ENCODE measurements around the gene CD2BP2.

CD2BP2 gene

GRCh38 chr16:30355954-30356308 is 823 bp upstream of the CD2BP2 start:
- H3K4ac ChIP-seq (ENCODE audit: low read length) = no peak overlapping the region
- H2BK15ac ChIP-seq (ENCODE audit: low read length) = peak overlapping the region; percentile 93
- WGBS, 2 donors (ENCODE audit: extremely low coverage in 2 of 2, insufficient read length in 2 of 2, insufficient replicate concordance in 1 of 2) = no CpG with 5 or more reads among the region's 7 CpGs
- H3K79me1 ChIP-seq (ENCODE audit: low read depth, low read length) = peaks cover 14% of the 10 kb centered on the region
- H3K18ac ChIP-seq (ENCODE audit: low read length) = peak overlapping the region; percentile 93
- no peaks in the 10 kb centered on the region for H3K27me3 ChIP-seq (ENCODE audit: control insufficient read depth in 3 of 3, insufficient read depth in 3 of 3, low read depth in 1 of 3, low read length in 3 of 3)
- peak overlapping the region; percentile 80 to 86 for H3K4me3 ChIP-seq (ENCODE audit: low read length in 2 of 2)
- H3K4me2 ChIP-seq (ENCODE audit: insufficient read depth, low read length, poor library complexity, severe bottlenecking) = peak overlapping the region; percentile 91
- H4K8ac ChIP-seq (ENCODE audit: low read depth, low read length) = no peak overlapping the region
- H2AFZ ChIP-seq (ENCODE audit: low read length) = peak overlapping the region; percentile 93
- peaks cover 8 to 10% of the 10 kb centered on the region in 2 donors for H3K4me1 ChIP-seq (ENCODE audit: control insufficient read depth in 2 of 2, insufficient read depth in 1 of 2, low read depth in 1 of 2, low read length in 2 of 2)
- H2BK12ac ChIP-seq (ENCODE audit: low read length) = no peak overlapping the region
- peak overlapping the region; percentile 30 for H2BK5ac ChIP-seq (ENCODE audit: low read length)
- no peak overlapping the region for H4K91ac ChIP-seq (ENCODE audit: low read depth, low read length, poor library complexity)
- H3K36me3 ChIP-seq (replicated peaks in 1 of 2; ENCODE audit: control insufficient read depth in 2 of 2, insufficient read depth in 2 of 2, low read length in 2 of 2) = peaks cover 34 to 73% of the 10 kb centered on the region in 2 donors
- DNase-seq (ENCODE audit: low spot score) = no peak
- H2AK5ac ChIP-seq (ENCODE audit: low read depth, low read length) = peak overlapping the region; percentile 96
- H3K9ac ChIP-seq (ENCODE audit: low read depth, low read length, poor library complexity) = peak overlapping the region; percentile 97
- H2BK120ac ChIP-seq (ENCODE audit: low read depth, low read length) = no peak overlapping the region
- peak overlapping the region; percentile 94 for H3K27ac ChIP-seq (replicated peaks; ENCODE audit: low read length)
- no peaks in the 10 kb centered on the region for H3K9me3 ChIP-seq (replicated peaks in 1 of 2; ENCODE audit: control insufficient read depth in 2 of 2, insufficient read depth in 1 of 2, low read depth in 1 of 2, low read length in 2 of 2)
- H3K23ac ChIP-seq (ENCODE audit: low read depth, low read length, poor library complexity) = no peak overlapping the region
- no peak overlapping the region for H3K14ac ChIP-seq (ENCODE audit: low read length)

- Histone ChIP-seq H2AFZ (ENCODE audit: low read length) (peak overlapping the region; percentile 90), H3K4me3 (ENCODE audit: low read length in 2 of 2) (peak overlapping the region; percentile 86 to 97), H3K79me1 (ENCODE audit: low read depth, low read length) (peaks cover 14% of the 10 kb centered on the region), H4K8ac (ENCODE audit: low read depth, low read length) (peak overlapping the region; percentile 72), H2BK5ac (ENCODE audit: low read length) (peak overlapping the region; percentile 62), H3K27me3 (ENCODE audit: control insufficient read depth in 3 of 3, insufficient read depth in 3 of 3, low read depth in 1 of 3, low read length in 3 of 3) (no peaks in the 10 kb centered on the region), H2BK15ac (ENCODE audit: low read length) (no peak overlapping the region), H3K4me2 (ENCODE audit: insufficient read depth, low read length, poor library complexity, severe bottlenecking) (peak overlapping the region; percentile 88), H3K36me3 (replicated peaks in 1 of 2; ENCODE audit: control insufficient read depth in 2 of 2, insufficient read depth in 2 of 2, low read length in 2 of 2) (peaks cover 42 to 71% of the 10 kb centered on the region in 2 donors), H3K4me1 (ENCODE audit: control insufficient read depth in 2 of 2, insufficient read depth in 1 of 2, low read depth in 1 of 2, low read length in 2 of 2) (peaks cover 8 to 10% of the 10 kb centered on the region in 2 donors), H3K4ac (ENCODE audit: low read length) (no peak overlapping the region), H4K91ac (ENCODE audit: low read depth, low read length, poor library complexity) (no peak overlapping the region), H2BK12ac (ENCODE audit: low read length) (no peak overlapping the region), H3K14ac (ENCODE audit: low read length) (peak overlapping the region; percentile 47), H3K27ac (replicated peaks; ENCODE audit: low read length) (peak overlapping the region; percentile 72), H3K18ac (ENCODE audit: low read length) (peak overlapping the region; percentile 98), H3K9me3 (replicated peaks in 1 of 2; ENCODE audit: control insufficient read depth in 2 of 2, insufficient read depth in 1 of 2, low read depth in 1 of 2, low read length in 2 of 2) (no peaks in the 10 kb centered on the region), H2BK120ac (ENCODE audit: low read depth, low read length) (peak overlapping the region; percentile 88), H3K9ac (ENCODE audit: low read depth, low read length, poor library complexity) (peak overlapping the region; percentile 94), H2AK5ac (ENCODE audit: low read depth, low read length) (peak overlapping the region; percentile 66), H3K23ac (ENCODE audit: low read depth, low read length, poor library complexity) (peak overlapping the region; percentile 69)
- WGBS, 2 donors (ENCODE audit: extremely low coverage in 2 of 2, insufficient read length in 2 of 2, insufficient replicate concordance in 1 of 2) = no CpG with 5 or more reads among the region's 36 CpGs
- DNase-seq (ENCODE audit: low spot score) = no peak
Observed at GRCh38 chr16:30354423-30355143, 525 bp downstream of the CD2BP2 start.

DNA sequence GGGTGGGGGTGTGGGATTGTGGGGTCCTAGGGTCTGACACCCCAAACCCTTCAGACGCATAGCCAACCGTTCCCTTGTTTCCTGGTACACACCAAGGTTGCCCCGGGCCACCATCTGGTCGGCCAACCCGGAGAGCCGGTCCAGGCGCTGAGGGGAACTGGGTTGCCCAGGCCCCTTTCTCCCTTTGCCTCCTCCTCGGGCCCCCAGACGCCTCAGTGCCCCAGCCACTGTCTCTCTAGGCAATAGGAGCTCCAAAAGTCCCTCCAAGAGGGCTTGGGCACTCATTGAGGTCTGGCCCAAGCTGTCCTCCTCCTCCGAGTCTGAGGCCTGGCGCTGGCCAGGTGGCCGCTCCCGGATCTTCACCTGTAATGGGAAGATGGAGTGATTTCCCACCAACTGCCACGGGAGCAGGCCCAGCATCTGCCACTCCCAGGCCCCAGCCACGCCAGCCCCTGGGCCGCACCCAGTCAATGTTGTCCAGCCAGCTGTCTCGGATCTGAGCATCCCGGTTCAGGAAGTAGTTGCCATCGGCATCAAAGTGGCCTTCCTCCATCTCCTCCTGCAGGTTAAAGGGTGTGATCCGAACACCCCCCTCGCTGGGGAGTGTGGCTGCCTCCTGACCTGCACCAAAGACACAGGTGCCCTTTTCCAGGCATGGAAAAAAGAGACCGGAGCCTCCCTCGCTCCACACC is 1.5 kb downstream of the CD2BP2 start:
- DNase-seq (ENCODE audit: low spot score) = no peak
- Histone ChIP-seq H4K91ac (ENCODE audit: low read depth, low read length, poor library complexity) (no peak overlapping the region), H2BK120ac (ENCODE audit: low read depth, low read length) (no peak overlapping the region), H4K8ac (ENCODE audit: low read depth, low read length) (no peak overlapping the region), H2AK5ac (ENCODE audit: low read depth, low read length) (peak overlapping the region; percentile 2), H3K4me1 (ENCODE audit: control insufficient read depth in 2 of 2, insufficient read depth in 1 of 2, low read depth in 1 of 2, low read length in 2 of 2) (peaks cover 8 to 10% of the 10 kb centered on the region in 2 donors), H3K23ac (ENCODE audit: low read depth, low read length, poor library complexity) (peak overlapping the region; percentile 47), H2AFZ (ENCODE audit: low read length) (no peak overlapping the region), H3K4me2 (ENCODE audit: insufficient read depth, low read length, poor library complexity, severe bottlenecking) (no peak overlapping the region), H3K18ac (ENCODE audit: low read length) (no peak overlapping the region), H2BK15ac (ENCODE audit: low read length) (no peak overlapping the region), H3K9me3 (replicated peaks in 1 of 2; ENCODE audit: control insufficient read depth in 2 of 2, insufficient read depth in 1 of 2, low read depth in 1 of 2, low read length in 2 of 2) (no peaks in the 10 kb centered on the region), H3K4me3 (ENCODE audit: low read length in 2 of 2) (peak overlapping the region in 1 of 2 donors; percentile 86), H2BK5ac (ENCODE audit: low read length) (no peak overlapping the region), H3K36me3 (replicated peaks in 1 of 2; ENCODE audit: control insufficient read depth in 2 of 2, insufficient read depth in 2 of 2, low read length in 2 of 2) (peaks cover 41 to 61% of the 10 kb centered on the region in 2 donors), H3K27me3 (ENCODE audit: control insufficient read depth in 3 of 3, insufficient read depth in 3 of 3, low read depth in 1 of 3, low read length in 3 of 3) (no peaks in the 10 kb centered on the region), H3K79me1 (ENCODE audit: low read depth, low read length) (peaks cover 14% of the 10 kb centered on the region), H3K14ac (ENCODE audit: low read length) (no peak overlapping the region), H3K27ac (replicated peaks; ENCODE audit: low read length) (no peak overlapping the region), H2BK12ac (ENCODE audit: low read length) (no peak overlapping the region), H3K4ac (ENCODE audit: low read length) (no peak overlapping the region), H3K9ac (ENCODE audit: low read depth, low read length, poor library complexity) (no peak overlapping the region)
- WGBS, 2 donors (ENCODE audit: extremely low coverage in 2 of 2, insufficient read length in 2 of 2, insufficient replicate concordance in 1 of 2) = no CpG with 5 or more reads among the region's 23 CpGs

Measured in neuronal stem cell (in vitro differentiated cells).